ENCODE data around the gene HSD17B11. TPM values are rescaled to one million over a fixed set of nuclear protein-coding genes. Genes with fewer than 3 reads are reported as not detected.
A peak's percentile ranks its signal among the peaks of the same experiment; 100 is the strongest.

Gene HSD17B11
- total and polyA plus RNA-seq, 2 donors (not counting 1 experiment from before 2014, with no cell fraction given), result 26.5 to 62.2 TPM

- intact Hi-C loops (cut with micrococcal nuclease), result no loop called here
- Mint-ChIP-seq H3K4me1 (no peaks in the 10 kb centered on the region), H3K9me3 (ENCODE audit: insufficient read depth) (no peaks in the 10 kb centered on the region), H3K4me3 (no peak overlapping the region), H3K27ac (no peak overlapping the region), H3K27me3 (no peaks in the 10 kb centered on the region)
- ATAC-seq (ENCODE audit: low read depth) (no peak), DNase-seq (no peak)
- Histone ChIP-seq H3K27me3 (replicated peaks in 1 of 4; ENCODE audit: control extremely low read depth in 1 of 4, control insufficient read depth in 3 of 4, insufficient read depth in 4 of 4, low read length in 3 of 4) (no peaks in the 10 kb centered on the region), H3K9ac (ENCODE audit: low read length) (no peak overlapping the region), H2AFZ (ENCODE audit: insufficient read depth, low read depth, low read length, poor library complexity, severe bottlenecking) (no peak overlapping the region), H4K20me1 (ENCODE audit: control insufficient read depth, insufficient read depth, low read length, poor library complexity, severe bottlenecking) (no peaks in the 10 kb centered on the region), H3K4me2 (replicated peaks; ENCODE audit: low read depth, low read length, poor library complexity, severe bottlenecking) (no peak overlapping the region), H3K27ac (ENCODE audit: low read length in 2 of 2) (no peak overlapping the region), H3K79me2 (ENCODE audit: control insufficient read depth, insufficient read depth, low read length) (no peaks in the 10 kb centered on the region), H3K9me3 (ENCODE audit: control extremely low read depth in 1 of 3, control insufficient read depth in 2 of 3, insufficient read depth in 1 of 3, low read length in 2 of 3) (no peaks in the 10 kb centered on the region), H3K4me3 (ENCODE audit: control extremely low read depth in 1 of 5, extremely low read depth in 1 of 5, insufficient read depth in 1 of 5, low read depth in 2 of 5, low read length in 4 of 5) (no peak overlapping the region), H3K36me3 (replicated peaks in 1 of 2; ENCODE audit: control extremely low read depth in 1 of 2, control insufficient read depth in 1 of 2, extremely low read depth in 1 of 2, insufficient read depth in 2 of 2, low read length in 1 of 2) (peaks cover 6 to 19% of the 10 kb centered on the region in 2 experiments), H3K4me1 (ENCODE audit: control insufficient read depth in 2 of 2, insufficient read depth in 2 of 2, low read length in 2 of 2) (no peaks in the 10 kb centered on the region)
- 17% methylated on average over 1 of the region's 7 CpGs for WGBS (ENCODE audit: insufficient coverage)
- ChIA-PET POLR2A (no interaction called here), CTCF (interaction anchor here (0.7 to 2.8 kb wide), 4 partner anchors 21 to 115 kb away, joined by 3 to 28 read pairs (median 5); no protein-coding TSS in a partner anchor)
- no peak for TF ChIP-seq EZH2 (IDR thresholded peaks at IDR 0.05; ENCODE audit: borderline replicate concordance, insufficient read depth, low read depth, low read length, poor library complexity, severe bottlenecking)
- TF ChIP-seq CTCF (IDR thresholded peaks at IDR 0.05), result no peak
These were observed 36.6 kb downstream of the HSD17B11 start for GRCh38 chr4:87354168-87355102.

GRCh38 chr4:87353592-87353991 lies 37.4 kb downstream of the HSD17B11 start:
- Histone ChIP-seq H3K9me3 (ENCODE audit: control extremely low read depth in 1 of 3, control insufficient read depth in 2 of 3, insufficient read depth in 1 of 3, low read length in 2 of 3) (no peaks in the 10 kb centered on the region), H3K79me2 (ENCODE audit: control insufficient read depth, insufficient read depth, low read length) (no peaks in the 10 kb centered on the region), H3K4me2 (replicated peaks; ENCODE audit: low read depth, low read length, poor library complexity, severe bottlenecking) (no peak overlapping the region), H4K20me1 (ENCODE audit: control insufficient read depth, insufficient read depth, low read length, poor library complexity, severe bottlenecking) (no peaks in the 10 kb centered on the region), H3K27ac (ENCODE audit: low read length in 2 of 2) (no peak overlapping the region), H2AFZ (ENCODE audit: insufficient read depth, low read depth, low read length, poor library complexity, severe bottlenecking) (no peak overlapping the region), H3K4me3 (ENCODE audit: control extremely low read depth in 1 of 5, extremely low read depth in 1 of 5, insufficient read depth in 1 of 5, low read depth in 2 of 5, low read length in 4 of 5) (no peak overlapping the region), H3K9ac (ENCODE audit: low read length) (no peak overlapping the region), H3K4me1 (ENCODE audit: control insufficient read depth in 2 of 2, insufficient read depth in 2 of 2, low read length in 2 of 2) (no peaks in the 10 kb centered on the region), H3K36me3 (replicated peaks in 1 of 2; ENCODE audit: control extremely low read depth in 1 of 2, control insufficient read depth in 1 of 2, extremely low read depth in 1 of 2, insufficient read depth in 2 of 2, low read length in 1 of 2) (peaks cover 6 to 12% of the 10 kb centered on the region in 2 experiments), H3K27me3 (replicated peaks in 1 of 4; ENCODE audit: control extremely low read depth in 1 of 4, control insufficient read depth in 3 of 4, insufficient read depth in 4 of 4, low read length in 3 of 4) (no peaks in the 10 kb centered on the region)
- TF ChIP-seq EZH2 (IDR thresholded peaks at IDR 0.05; ENCODE audit: borderline replicate concordance, insufficient read depth, low read depth, low read length, poor library complexity, severe bottlenecking) (no peak), CTCF (IDR thresholded peaks at IDR 0.05) (peak; percentile 66)
- ATAC-seq (ENCODE audit: low read depth) (no peak), DNase-seq (peak; percentile 51)
- Mint-ChIP-seq H3K4me3 (no peak overlapping the region), H3K4me1 (no peaks in the 10 kb centered on the region), H3K27ac (no peak overlapping the region), H3K27me3 (no peaks in the 10 kb centered on the region), H3K9me3 (ENCODE audit: insufficient read depth) (no peaks in the 10 kb centered on the region)
- intact Hi-C loops (cut with micrococcal nuclease), result loop anchor here (2.0 kb wide), 1 partner anchor 111 kb away; no protein-coding TSS in a partner anchor
- ChIA-PET CTCF (interaction anchor here (0.7 to 2.8 kb wide), 4 partner anchors 22 to 116 kb away, joined by 3 to 28 read pairs (median 5); no protein-coding TSS in a partner anchor), POLR2A (interaction anchor here (0.6 kb wide), 1 partner anchor 112 kb away, joined by 7 read pairs; no protein-coding TSS in a partner anchor)
- 10% methylated on average over 2 of the region's 3 CpGs for WGBS (ENCODE audit: insufficient coverage)
